Liver (tissue), 9 donors: ENCODE data around the gene GRAMD4. TPM values are rescaled to one million over a fixed set of nuclear protein-coding genes. Genes with fewer than 3 reads are reported as not detected.
A peak's percentile ranks its signal among the peaks of the same experiment; 100 is the strongest.

Experiments used
- DNase-seq: peaks from one replicate; pipeline ENCODE4 v3.0.0-alpha.2; 2017; ENCODE audit warnings: low spot score
- H3K27ac ChIP-seq, 2 donors: one replicate each; pipeline ENCODE4 v1.7.0; 2013; ENCODE audit warnings: inconsistent platforms in 2 of 2, low read length in 2 of 2, control low read depth in 1 of 2, low read depth in 1 of 2, mild to moderate bottlenecking in 1 of 2
- H3K27me3 ChIP-seq, 4 donors: one replicate each; pipeline versions ENCODE4 v1.6.1 to v1.7.0; 2013; ENCODE audit warnings: low read length in 3 of 4, inconsistent platforms in 1 of 4, mild to moderate bottlenecking in 1 of 4, moderate library complexity in 1 of 4; ENCODE audit not compliant: control insufficient read depth in 4 of 4, insufficient read depth in 4 of 4
- H3K36me3 ChIP-seq, 4 donors: one replicate each; pipeline versions ENCODE4 v1.6.1 to v1.7.0; 2013; ENCODE audit warnings: low read length in 3 of 4, mild to moderate bottlenecking in 3 of 4, low read depth in 1 of 4, moderate library complexity in 1 of 4; ENCODE audit not compliant: control insufficient read depth in 4 of 4, insufficient read depth in 3 of 4
- H3K4me1 ChIP-seq, 4 donors: one replicate each; pipeline versions ENCODE4 v1.6.1 to v1.7.0; 2013; ENCODE audit warnings: low read length in 3 of 4, mild to moderate bottlenecking in 3 of 4, moderate library complexity in 1 of 4; ENCODE audit not compliant: control insufficient read depth in 4 of 4, insufficient read depth in 4 of 4
- H3K4me3 ChIP-seq, 3 donors: one replicate each; pipeline versions ENCODE4 v1.6.1 to v1.7.0; 2013; ENCODE audit warnings: low read length in 3 of 3, control low read depth in 1 of 3, low read depth in 1 of 3, mild to moderate bottlenecking in 1 of 3
- H3K9ac ChIP-seq, 2 donors: one replicate each; pipeline ENCODE4 v1.7.0; 2013; ENCODE audit warnings: low read length in 2 of 2, mild to moderate bottlenecking in 2 of 2, moderate library complexity in 2 of 2, control low read depth in 1 of 2, low read depth in 1 of 2
- H3K9me3 ChIP-seq, 4 donors: one replicate each; pipeline versions ENCODE4 v1.6.1 to v1.7.0; 2013; ENCODE audit warnings: low read length in 3 of 4; ENCODE audit not compliant: control insufficient read depth in 4 of 4
- EGR1 ChIP-seq, 2 donors: IDR thresholded peaks; 2 replicates each; pipeline ENCODE4 v1.6.1; 2016 to 2018; ENCODE audit warnings: antibody characterized with exemption in 2 of 2, low read depth in 2 of 2
- FOXA1 ChIP-seq: IDR thresholded peaks from 2 replicates; pipeline ENCODE4 v1.6.1; 2016; ENCODE audit warnings: antibody characterized with exemption
- FOXA2 ChIP-seq: IDR thresholded peaks from 2 replicates; pipeline ENCODE4 v1.6.1; 2016; ENCODE audit warnings: antibody characterized with exemption
- GABPA ChIP-seq, 2 donors: IDR thresholded peaks in 1 of 2; conservative IDR thresholded peaks in 1 of 2; 2 replicates each; pipeline ENCODE4 v1.6.1; 2016; ENCODE audit warnings: antibody characterized with exemption in 2 of 2, mild to moderate bottlenecking in 1 of 2, moderate library complexity in 1 of 2
- HNF4A ChIP-seq, 2 donors: conservative IDR thresholded peaks; 2 replicates each; pipeline ENCODE4 v1.6.1; 2016; ENCODE audit warnings: antibody characterized with exemption in 2 of 2, mild to moderate bottlenecking in 2 of 2
- HNF4G ChIP-seq: IDR thresholded peaks from 2 replicates; pipeline ENCODE4 v1.6.1; 2016; ENCODE audit warnings: antibody characterized with exemption
- JUND ChIP-seq, 2 donors: IDR thresholded peaks; 2 replicates each; pipeline ENCODE4 v1.6.1; 2016; ENCODE audit warnings: antibody characterized with exemption in 2 of 2
- NR2F2 ChIP-seq: IDR thresholded peaks from 2 replicates; pipeline ENCODE4 v1.6.1; 2016; ENCODE audit warnings: antibody characterized with exemption
- RAD21 ChIP-seq, 2 donors: IDR thresholded peaks; 2 replicates each; pipeline ENCODE4 v1.6.1; 2016; ENCODE audit warnings: antibody characterized with exemption in 2 of 2, mild to moderate bottlenecking in 2 of 2
- REST ChIP-seq: IDR thresholded peaks from 2 replicates; pipeline ENCODE4 v1.6.1; 2016; ENCODE audit warnings: antibody characterized with exemption, mild to moderate bottlenecking
- RXRA ChIP-seq, 2 donors: IDR thresholded peaks; 2 replicates each; pipeline ENCODE4 v1.6.1; 2017 to 2018; ENCODE audit warnings: antibody characterized with exemption in 2 of 2, mild to moderate bottlenecking in 1 of 2
- SP1 ChIP-seq: IDR thresholded peaks from 2 replicates; pipeline ENCODE4 v1.6.1; 2018; ENCODE audit warnings: antibody characterized with exemption, mild to moderate bottlenecking
- TAF1 ChIP-seq: conservative IDR thresholded peaks from 2 replicates; pipeline ENCODE4 v1.6.1; 2016; ENCODE audit warnings: antibody characterized with exemption, mild to moderate bottlenecking
- YY1 ChIP-seq: IDR thresholded peaks from 2 replicates; pipeline ENCODE4 v1.6.1; 2016; ENCODE audit warnings: antibody characterized with exemption, mild to moderate bottlenecking
- WGBS: extraction: QIAGEN DNeasy Blood & Tissue Kit; methylation state at CpG from one replicate; pipeline ENCODE4 v1.1.7; 2013; 5-methylcytosine and 5-hydroxymethylcytosine counted together
- polyA plus RNA-seq, 2 donors: library from polyadenylated mRNA; stranded (reverse) in 1 of 2; unstranded in 1 of 2; fragments of 200-250 nt in 1 of 2; fragments of >200 nt in 1 of 2; fragmentation: Nextera tagmentation in 1 of 2; extraction: Ambion mirVana in 1 of 2; gene quantifications; one replicate each; pipeline versions ENCODE4 v1.2.1 to v1.2.3, GENCODE V29; 2013 to 2015
- total RNA-seq, 2 donors: library from RNA; depleted of rRNA; stranded (reverse); fragments of >200 nt; gene quantifications; one replicate each; pipeline ENCODE4 v1.2.3, GENCODE V29; 2014
- TF ChIP-seq, protein P1 (sequence below): IDR thresholded peaks from 2 replicates; pipeline ENCODE4 v1.6.1; 2016; ENCODE audit warnings: antibody characterized with exemption
- TF ChIP-seq, protein P2 (sequence below): IDR thresholded peaks from 2 replicates; pipeline ENCODE4 v1.6.1; 2016; ENCODE audit warnings: antibody characterized with exemption
- TF ChIP-seq, protein P3 (sequence below): fragments of 150-350 bp; IDR thresholded peaks from 2 replicates; pipeline ENCODE4 v1.5.1; 2017; ENCODE audit warnings: improper control_type of control experiment, low read depth, low read length; ENCODE audit not compliant: missing input control
- TF ChIP-seq, protein P4 (sequence below): IDR thresholded peaks from 2 replicates; pipeline ENCODE4 v1.6.1; 2016; ENCODE audit warnings: antibody characterized with exemption
- donor health status: healthy.
- donor health status: healthy.
- donor health status: healthy.
- donor health status: healthy.
- donor health status: healthy.

Gene GRAMD4
- total and polyA plus RNA-seq, 4 donors: 2.7 to 53.5 (median 21.6) TPM

- DNase-seq: no peak
- peaks cover 0 to 6% (median 1%) of the 10 kb centered on the region in 4 donors for H3K9me3 ChIP-seq
- no peak overlapping the region for H3K9ac ChIP-seq
- WGBS: 94% methylated on average over 15 of the region's 15 CpGs
- no peaks in the 10 kb centered on the region for H3K27me3 ChIP-seq
- peaks cover 19 to 41% (median 30%) of the 10 kb centered on the region in 4 donors for H3K4me1 ChIP-seq
- H3K4me3 ChIP-seq: no peak overlapping the region
- peak overlapping the region; percentile 74 to 83 for H3K27ac ChIP-seq
- H3K36me3 ChIP-seq: no peaks in the 10 kb centered on the region
- TF ChIP-seq SP1 (no peak), YY1 (no peak), RXRA (IDR thresholded peaks at IDR 0.05) (no peak), HNF4G (no peak), FOXA2 (no peak), FOXA1 (no peak), NR2F2 (no peak), JUND (IDR thresholded peaks at IDR 0.05) (no peak), TAF1 (no peak)
- TF ChIP-seq, protein P1, sequence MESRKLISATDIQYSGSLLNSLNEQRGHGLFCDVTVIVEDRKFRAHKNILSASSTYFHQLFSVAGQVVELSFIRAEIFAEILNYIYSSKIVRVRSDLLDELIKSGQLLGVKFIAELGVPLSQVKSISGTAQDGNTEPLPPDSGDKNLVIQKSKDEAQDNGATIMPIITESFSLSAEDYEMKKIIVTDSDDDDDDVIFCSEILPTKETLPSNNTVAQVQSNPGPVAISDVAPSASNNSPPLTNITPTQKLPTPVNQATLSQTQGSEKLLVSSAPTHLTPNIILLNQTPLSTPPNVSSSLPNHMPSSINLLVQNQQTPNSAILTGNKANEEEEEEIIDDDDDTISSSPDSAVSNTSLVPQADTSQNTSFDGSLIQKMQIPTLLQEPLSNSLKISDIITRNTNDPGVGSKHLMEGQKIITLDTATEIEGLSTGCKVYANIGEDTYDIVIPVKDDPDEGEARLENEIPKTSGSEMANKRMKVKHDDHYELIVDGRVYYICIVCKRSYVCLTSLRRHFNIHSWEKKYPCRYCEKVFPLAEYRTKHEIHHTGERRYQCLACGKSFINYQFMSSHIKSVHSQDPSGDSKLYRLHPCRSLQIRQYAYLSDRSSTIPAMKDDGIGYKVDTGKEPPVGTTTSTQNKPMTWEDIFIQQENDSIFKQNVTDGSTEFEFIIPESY: no peak
Measured at GRCh38 chr22:46574438-46574992, 45.7 kb upstream of the GRAMD4 start.

- Histone ChIP-seq H3K9ac (peak overlapping the region; percentile 25 to 57), H3K9me3 (peaks cover 0 to 6% (median 1%) of the 10 kb centered on the region in 4 donors), H3K4me3 (no peak overlapping the region), H3K27ac (peak overlapping the region; percentile 74 to 83), H3K36me3 (no peaks in the 10 kb centered on the region), H3K4me1 (peaks cover 26 to 48% (median 38%) of the 10 kb centered on the region in 4 donors), H3K27me3 (no peaks in the 10 kb centered on the region)
- TF ChIP-seq, protein P2, sequence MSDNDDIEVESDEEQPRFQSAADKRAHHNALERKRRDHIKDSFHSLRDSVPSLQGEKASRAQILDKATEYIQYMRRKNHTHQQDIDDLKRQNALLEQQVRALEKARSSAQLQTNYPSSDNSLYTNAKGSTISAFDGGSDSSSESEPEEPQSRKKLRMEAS: no peak
- TF ChIP-seq FOXA1: peak; percentile 54
- TF ChIP-seq, protein P3, sequence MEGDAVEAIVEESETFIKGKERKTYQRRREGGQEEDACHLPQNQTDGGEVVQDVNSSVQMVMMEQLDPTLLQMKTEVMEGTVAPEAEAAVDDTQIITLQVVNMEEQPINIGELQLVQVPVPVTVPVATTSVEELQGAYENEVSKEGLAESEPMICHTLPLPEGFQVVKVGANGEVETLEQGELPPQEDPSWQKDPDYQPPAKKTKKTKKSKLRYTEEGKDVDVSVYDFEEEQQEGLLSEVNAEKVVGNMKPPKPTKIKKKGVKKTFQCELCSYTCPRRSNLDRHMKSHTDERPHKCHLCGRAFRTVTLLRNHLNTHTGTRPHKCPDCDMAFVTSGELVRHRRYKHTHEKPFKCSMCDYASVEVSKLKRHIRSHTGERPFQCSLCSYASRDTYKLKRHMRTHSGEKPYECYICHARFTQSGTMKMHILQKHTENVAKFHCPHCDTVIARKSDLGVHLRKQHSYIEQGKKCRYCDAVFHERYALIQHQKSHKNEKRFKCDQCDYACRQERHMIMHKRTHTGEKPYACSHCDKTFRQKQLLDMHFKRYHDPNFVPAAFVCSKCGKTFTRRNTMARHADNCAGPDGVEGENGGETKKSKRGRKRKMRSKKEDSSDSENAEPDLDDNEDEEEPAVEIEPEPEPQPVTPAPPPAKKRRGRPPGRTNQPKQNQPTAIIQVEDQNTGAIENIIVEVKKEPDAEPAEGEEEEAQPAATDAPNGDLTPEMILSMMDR: peak; percentile 5
- peak; percentile 69 to 85 for TF ChIP-seq HNF4A (conservative IDR thresholded peaks at IDR 0.05)
- no peak for TF ChIP-seq TAF1
- no peak for TF ChIP-seq GABPA (IDR thresholded peaks at IDR 0.05 in 1 of 2, conservative IDR thresholded peaks at IDR 0.05 in 1 of 2)
- peak; percentile 51 to 75 for TF ChIP-seq RXRA (IDR thresholded peaks at IDR 0.05)
- peak in 1 of 2 donors; percentile 40 for TF ChIP-seq RAD21 (IDR thresholded peaks at IDR 0.05)
- no peak for TF ChIP-seq NR2F2
- TF ChIP-seq SP1: peak; percentile 50
- TF ChIP-seq, protein P4, sequence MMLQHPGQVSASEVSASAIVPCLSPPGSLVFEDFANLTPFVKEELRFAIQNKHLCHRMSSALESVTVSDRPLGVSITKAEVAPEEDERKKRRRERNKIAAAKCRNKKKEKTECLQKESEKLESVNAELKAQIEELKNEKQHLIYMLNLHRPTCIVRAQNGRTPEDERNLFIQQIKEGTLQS: peak; percentile 71
- TF ChIP-seq YY1: peak; percentile 82
- peak; percentile 53 for TF ChIP-seq FOXA2
- TF ChIP-seq JUND (IDR thresholded peaks at IDR 0.05): peak; percentile 89 to 98
- peak; percentile 75 for TF ChIP-seq REST
- peak; percentile 22 for TF ChIP-seq HNF4G
- no peak for TF ChIP-seq EGR1 (IDR thresholded peaks at IDR 0.05; ENCODE audit: low read depth in 2 of 2)
- TF ChIP-seq, protein P1: no peak
- 65% methylated on average over 19 of the region's 19 CpGs for WGBS
- no peak for DNase-seq
Measured at GRCh38 chr22:46574993-46575910, 44.9 kb upstream of the GRAMD4 start.
